Fibroblast of lung (primary cell): ENCODE data around the gene SOX11. TPM values are rescaled to one million over a fixed set of nuclear protein-coding genes. Genes with fewer than 3 reads are reported as not detected.

Experiments
- DNase-seq, 2 donors: peaks; one replicate each; pipeline versions ENCODE4 v3.0.0 to v3.0.0-alpha.2; 2010; ENCODE audit warnings: low read depth in 2 of 2
- H2AFZ ChIP-seq: 2 replicates; pipeline ENCODE4 v1.5.1; 2012; ENCODE audit warnings: low read length, control low read depth, inconsistent platforms
- H3K27ac ChIP-seq: 2 replicates; pipeline ENCODE4 v1.5.1; 2011; ENCODE audit warnings: low read length, control low read depth; ENCODE audit not compliant: insufficient read depth
- H3K27me3 ChIP-seq: 2 replicates; pipeline ENCODE4 v1.5.1; 2011; ENCODE audit warnings: mild to moderate bottlenecking, low read length; ENCODE audit not compliant: control insufficient read depth, insufficient read depth
- H3K36me3 ChIP-seq: 2 replicates; pipeline ENCODE4 v1.5.1; 2011; ENCODE audit warnings: low read length; ENCODE audit not compliant: control insufficient read depth, insufficient read depth
- H3K4me1 ChIP-seq: 2 replicates; pipeline ENCODE4 v1.5.1; 2011; ENCODE audit warnings: low read length; ENCODE audit not compliant: control insufficient read depth, insufficient read depth; ENCODE audit errors: extremely low read depth
- H3K4me2 ChIP-seq: 2 replicates; pipeline ENCODE4 v1.5.1; 2011; ENCODE audit warnings: low read length, control low read depth; ENCODE audit not compliant: insufficient read depth; ENCODE audit errors: extremely low read depth
- H3K4me3 ChIP-seq, 4 experiments: fragments of 200-600 bp in 1 of 4; sonication (generic) in 1 of 4; replicated peaks in 1 of 4; 2 replicates each; pipeline ENCODE4 v1.5.1; 2011 to 2016; ENCODE audit warnings: low read length in 4 of 4, low read depth in 3 of 4, mild to moderate bottlenecking in 3 of 4, control low read depth in 2 of 4, inconsistent platforms in 1 of 4, mixed read lengths in 1 of 4; ENCODE audit not compliant: insufficient read depth in 1 of 4; ENCODE audit errors: control extremely low read depth in 1 of 4
- H3K79me2 ChIP-seq: 2 replicates; pipeline ENCODE4 v1.5.1; 2012; ENCODE audit warnings: mild to moderate bottlenecking, low read length, inconsistent platforms; ENCODE audit not compliant: control insufficient read depth, insufficient read depth
- H3K9ac ChIP-seq: 2 replicates; pipeline ENCODE4 v1.5.1; 2011; ENCODE audit warnings: mild to moderate bottlenecking, low read length, control low read depth; ENCODE audit not compliant: insufficient read depth
- H3K9me3 ChIP-seq: 2 replicates; pipeline ENCODE4 v1.5.1; 2012; ENCODE audit warnings: low read depth, low read length; ENCODE audit not compliant: control insufficient read depth, insufficient read depth
- H4K20me1 ChIP-seq: 2 replicates; pipeline ENCODE4 v1.5.1; 2011; ENCODE audit warnings: low read length; ENCODE audit not compliant: control insufficient read depth, insufficient read depth; ENCODE audit errors: extremely low read depth
- CTCF ChIP-seq, 2 donors: IDR thresholded peaks in 1 of 2; conservative IDR thresholded peaks in 1 of 2; 1 replicate in 1 of 2; 2 replicates in 1 of 2; pipeline ENCODE4 v1.5.1; 2011 to 2012; ENCODE audit warnings: low read length in 2 of 2, control low read depth in 1 of 2, inconsistent platforms in 1 of 2, low read depth in 1 of 2, mild to moderate bottlenecking in 1 of 2
- EZH2 ChIP-seq: IDR thresholded peaks from 2 replicates; pipeline ENCODE4 v1.5.1; 2012; ENCODE audit warnings: low read length, control low read depth, mild to moderate bottlenecking; ENCODE audit errors: missing control alignments
- polyA plus RNA-seq, 2 donors: library from polyadenylated mRNA; depleted of rRNA in 1 of 2; stranded (reverse) in 1 of 2; unstranded in 1 of 2; fragments of >200 nt; gene quantifications; 2 replicates each; pipeline ENCODE4 v1.2.1, GENCODE V29; 2011 to 2012; ENCODE audit warnings: missing spikeins in 1 of 2
- total RNA-seq: library from RNA; depleted of rRNA; stranded (reverse); fragments of >200 nt; gene quantifications from 2 replicates; pipeline ENCODE4 v1.2.1, GENCODE V29; 2014

The SOX11 gene
- total and polyA plus RNA-seq, 2 donors (not counting 1 experiment from before 2014, with no cell fraction given) = 0.99 to 1.2 TPM

DNA sequence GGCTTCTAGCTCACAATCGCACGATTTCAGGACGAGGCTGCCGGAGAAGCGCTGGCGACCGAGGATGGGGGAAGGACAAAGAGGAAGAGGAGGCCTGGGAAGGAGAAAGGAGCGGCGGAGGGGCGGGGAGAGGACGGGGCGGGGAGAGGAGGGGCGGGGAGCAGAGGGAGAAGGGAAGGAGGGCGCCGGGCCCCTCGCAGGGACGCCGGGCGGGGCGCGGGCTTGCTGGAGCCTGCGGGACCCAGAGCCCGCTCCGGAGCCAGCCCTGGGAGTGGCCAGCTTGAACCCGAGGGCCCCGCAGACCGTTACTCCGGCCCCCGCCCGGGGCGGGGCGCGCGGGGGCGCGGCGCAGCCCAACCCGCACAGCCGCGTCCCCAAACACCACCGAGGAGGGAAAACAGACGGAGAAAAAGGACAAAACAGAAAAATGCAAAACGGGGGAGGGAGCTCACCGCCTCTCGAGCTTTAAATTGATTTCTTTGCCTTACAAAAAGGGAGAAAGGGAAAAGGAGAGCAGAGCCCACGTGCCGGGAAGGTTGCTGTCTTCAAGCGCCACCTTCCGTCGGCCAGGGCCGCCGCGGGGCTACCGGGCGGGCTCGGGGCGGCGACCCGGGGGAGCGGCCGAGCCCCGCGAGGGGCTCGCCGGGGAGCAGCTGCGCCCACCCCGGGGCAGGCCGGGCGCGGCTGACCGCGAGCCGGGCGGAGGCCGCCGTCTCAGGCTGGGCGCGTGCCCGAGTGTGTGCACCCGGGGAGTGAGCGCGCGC is 781 bp upstream of the SOX11 start:
- DNase-seq = peak; percentile 78 to 82
- peaks cover 2% of the 10 kb centered on the region for H3K27me3 ChIP-seq
- H3K4me2 ChIP-seq = peak overlapping the region; percentile 35
- H3K4me1 ChIP-seq = no peaks in the 10 kb centered on the region
- H3K9me3 ChIP-seq = no peaks in the 10 kb centered on the region
- H3K9ac ChIP-seq = peak overlapping the region; percentile 30
- H2AFZ ChIP-seq = peak overlapping the region; percentile 11
- peak overlapping the region; percentile 31 to 71 (median 41) for H3K4me3 ChIP-seq
- peaks cover 27% of the 10 kb centered on the region for H3K79me2 ChIP-seq
- H3K27ac ChIP-seq = peak overlapping the region; percentile 20
- H3K36me3 ChIP-seq = no peaks in the 10 kb centered on the region
- TF ChIP-seq CTCF (conservative IDR thresholded peaks at IDR 0.05 in 1 of 2, IDR thresholded peaks at IDR 0.05 in 1 of 2; ENCODE audit: low read depth in 1 of 2, low read length in 2 of 2) = peak in 1 of 2 donors; percentile 12
- no peak for TF ChIP-seq EZH2
- no peaks in the 10 kb centered on the region for H4K20me1 ChIP-seq

DNA sequence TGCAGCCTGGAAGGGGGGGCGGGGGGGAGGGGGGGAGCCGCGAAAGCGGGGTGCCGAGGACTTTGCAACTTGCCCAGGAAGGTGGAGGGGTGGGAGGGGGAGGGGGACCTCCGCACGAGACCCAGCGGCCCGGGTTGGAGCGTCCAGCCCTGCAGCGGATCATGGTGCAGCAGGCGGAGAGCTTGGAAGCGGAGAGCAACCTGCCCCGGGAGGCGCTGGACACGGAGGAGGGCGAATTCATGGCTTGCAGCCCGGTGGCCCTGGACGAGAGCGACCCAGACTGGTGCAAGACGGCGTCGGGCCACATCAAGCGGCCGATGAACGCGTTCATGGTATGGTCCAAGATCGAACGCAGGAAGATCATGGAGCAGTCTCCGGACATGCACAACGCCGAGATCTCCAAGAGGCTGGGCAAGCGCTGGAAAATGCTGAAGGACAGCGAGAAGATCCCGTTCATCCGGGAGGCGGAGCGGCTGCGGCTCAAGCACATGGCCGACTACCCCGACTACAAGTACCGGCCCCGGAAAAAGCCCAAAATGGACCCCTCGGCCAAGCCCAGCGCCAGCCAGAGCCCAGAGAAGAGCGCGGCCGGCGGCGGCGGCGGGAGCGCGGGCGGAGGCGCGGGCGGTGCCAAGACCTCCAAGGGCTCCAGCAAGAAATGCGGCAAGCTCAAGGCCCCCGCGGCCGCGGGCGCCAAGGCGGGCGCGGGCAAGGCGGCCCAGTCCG is 540 bp downstream of the SOX11 start:
- peak; percentile 58 to 72 for DNase-seq
- H3K9me3 ChIP-seq = no peaks in the 10 kb centered on the region
- peak overlapping the region; percentile 42 to 82 (median 62) for H3K4me3 ChIP-seq
- peaks cover 2% of the 10 kb centered on the region for H3K27me3 ChIP-seq
- H2AFZ ChIP-seq = peak overlapping the region; percentile 53
- H3K27ac ChIP-seq = peak overlapping the region; percentile 50
- H3K4me2 ChIP-seq = no peak overlapping the region
- H3K4me1 ChIP-seq = no peaks in the 10 kb centered on the region
- H4K20me1 ChIP-seq = no peaks in the 10 kb centered on the region
- no peaks in the 10 kb centered on the region for H3K36me3 ChIP-seq
- H3K79me2 ChIP-seq = peaks cover 30% of the 10 kb centered on the region
- TF ChIP-seq EZH2 = no peak
- TF ChIP-seq CTCF (conservative IDR thresholded peaks at IDR 0.05 in 1 of 2, IDR thresholded peaks at IDR 0.05 in 1 of 2; ENCODE audit: low read depth in 1 of 2, low read length in 2 of 2) = no peak
- H3K9ac ChIP-seq = peak overlapping the region; percentile 53
